ENCODE measurements around the gene IL36RN.

The IL36RN gene

DNA sequence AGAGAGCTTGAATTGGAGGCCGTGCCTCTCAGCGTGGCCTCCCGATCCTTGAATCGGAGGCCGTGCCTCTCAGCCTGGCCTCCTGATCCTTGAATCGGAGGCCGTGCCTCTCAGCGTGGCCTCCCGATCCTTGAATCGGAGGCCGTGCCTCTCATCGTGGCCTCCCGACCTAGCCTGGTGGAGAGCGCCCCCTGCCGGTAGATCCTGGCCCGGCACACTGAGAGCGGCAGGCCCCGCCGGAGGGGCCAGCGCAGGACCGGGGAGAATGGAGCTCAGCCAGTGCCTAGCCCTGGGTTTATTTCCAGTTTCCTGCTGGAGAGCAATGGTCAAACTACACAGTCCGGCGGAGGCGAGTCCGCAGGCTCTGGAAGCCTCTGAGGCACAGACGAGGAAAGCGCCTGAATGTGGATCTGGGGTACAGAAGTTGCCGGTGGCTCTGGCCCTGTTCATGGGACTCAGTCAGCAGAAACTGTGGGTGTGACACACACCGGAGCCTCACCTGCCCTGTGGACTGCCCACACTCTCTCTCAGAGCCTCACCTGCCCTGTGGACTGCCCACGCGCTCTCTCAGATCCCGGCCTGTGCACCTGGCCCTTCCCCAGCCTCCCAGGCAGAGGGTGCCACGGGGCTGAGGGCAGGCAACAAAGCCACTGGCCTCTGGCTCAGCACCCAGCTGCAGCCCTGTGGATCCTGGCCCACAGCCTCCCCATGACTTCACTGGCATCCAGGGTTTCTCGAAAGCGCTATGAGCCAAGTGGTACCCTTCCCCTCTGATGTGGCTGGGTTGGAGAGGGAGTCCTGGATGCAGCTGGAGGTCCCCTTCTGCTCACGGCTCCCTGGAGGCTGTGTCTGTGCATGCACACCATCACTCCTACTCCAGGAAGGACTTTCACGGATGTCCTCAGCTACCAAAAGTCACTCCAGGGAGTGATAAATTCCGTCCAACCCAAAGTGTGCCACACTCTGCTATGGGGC is 7.8 kb upstream of the IL36RN start:
- DNase-seq = no peak

- DNase-seq = no peak
Observed at GRCh38 chr2:113052396-113052917, 6.5 kb upstream of the IL36RN start, which contains the start of gene IL36B. Gene IL36B (minus strand): TSS chr2:113052867.

GRCh38 chr2:113053666-113054065 is 5.3 kb upstream of the IL36RN start:
- DNase-seq = no peak

GRCh38 chr2:113054066-113054465 is 4.9 kb upstream of the IL36RN start:
- no peak for DNase-seq

- DNase-seq = no peak
Observed at GRCh38 chr2:113056521-113056920, 2.5 kb upstream of the IL36RN start.

DNA sequence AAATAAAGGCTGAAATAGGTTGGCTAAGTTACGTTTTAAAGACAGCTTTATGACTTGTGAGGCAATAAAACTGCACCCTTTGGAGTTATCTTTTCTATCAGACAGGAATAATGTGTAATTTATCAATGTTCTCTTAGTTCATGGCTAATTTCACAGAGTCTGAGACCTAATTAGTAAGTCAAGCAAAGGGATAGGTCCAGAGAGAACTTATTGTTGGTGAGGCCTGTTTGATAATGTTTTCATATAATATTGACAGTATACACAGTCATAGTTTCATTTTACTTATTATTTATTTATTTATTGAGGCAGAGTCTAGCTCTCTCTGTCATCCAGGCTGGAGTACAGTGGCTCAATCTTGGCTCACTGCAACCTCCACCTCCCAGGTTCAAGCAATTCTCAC is 1.9 kb upstream of the IL36RN start:
- no peak for DNase-seq

DNA sequence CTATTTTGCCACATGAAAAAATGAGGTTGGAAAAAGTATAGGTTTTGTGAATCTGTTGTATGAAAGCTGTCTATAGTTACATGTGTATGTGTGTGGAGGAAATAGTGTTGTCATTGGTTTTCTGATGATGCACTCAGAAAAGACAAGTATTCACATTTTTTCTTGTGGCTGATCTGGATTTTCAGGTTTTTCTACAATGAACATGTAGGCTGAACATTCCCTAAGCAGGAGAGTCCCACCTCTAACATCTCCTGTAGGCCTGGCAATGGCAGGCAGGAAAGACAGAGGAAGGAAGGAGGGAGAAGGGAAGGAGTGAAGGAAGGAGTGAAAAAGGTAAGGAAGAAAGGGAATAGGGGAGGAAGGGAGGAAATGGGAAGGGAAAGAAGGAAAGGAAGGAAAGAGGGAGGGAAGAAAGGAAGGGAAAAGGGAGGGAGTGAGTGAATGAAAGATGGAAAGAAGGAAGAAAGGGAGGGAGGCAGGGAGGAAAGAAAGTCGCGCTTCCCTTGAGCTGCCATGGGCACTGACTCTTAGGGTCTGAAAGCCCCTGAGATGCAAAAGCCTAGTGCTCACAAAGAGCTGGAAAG is 495 bp upstream of the IL36RN start:
- DNase-seq = no peak

GRCh38 chr2:113060396-113060795 is 1.4 kb downstream of the IL36RN start:
- DNase-seq = no peak

DNA sequence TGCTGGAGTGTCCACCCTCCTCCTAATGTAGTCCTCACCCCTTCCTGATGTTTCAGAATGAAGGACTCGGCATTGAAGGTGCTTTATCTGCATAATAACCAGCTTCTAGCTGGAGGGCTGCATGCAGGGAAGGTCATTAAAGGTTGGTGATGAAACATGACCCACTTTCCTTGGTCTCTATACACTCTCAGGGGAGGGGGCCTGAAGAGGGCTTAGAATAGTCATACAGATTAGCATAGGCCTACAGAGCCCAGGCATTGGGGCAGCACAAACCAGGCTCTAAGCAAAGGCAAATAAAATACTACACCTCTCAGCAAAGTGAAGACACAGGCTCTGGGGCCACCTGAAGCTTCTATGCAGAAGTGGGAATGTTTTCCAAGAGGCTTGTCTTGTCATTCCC is 1.8 kb downstream of the IL36RN start:
- DNase-seq = no peak

DNA sequence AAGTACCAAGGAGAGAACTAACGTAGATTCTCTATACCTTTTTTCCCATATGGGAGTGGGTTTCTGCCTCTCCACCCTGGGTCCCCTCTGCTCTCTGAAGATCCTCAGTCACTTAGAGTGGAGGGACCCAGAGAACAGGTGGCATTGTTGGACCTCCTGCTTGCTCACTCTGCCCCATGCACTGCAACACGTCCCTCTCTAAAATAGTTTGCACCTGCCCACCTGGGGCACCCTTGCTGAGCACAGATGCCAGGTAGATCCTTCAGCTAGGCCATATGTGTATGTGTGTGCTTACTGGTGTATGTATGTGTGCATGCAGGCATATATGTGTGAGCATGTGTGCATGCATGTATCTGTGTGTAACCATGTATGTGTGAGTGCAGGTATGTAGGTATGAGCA is 2.2 kb downstream of the IL36RN start:
- DNase-seq = no peak

- DNase-seq = no peak
Observed at GRCh38 chr2:113061896-113062770, 3.1 kb downstream of the IL36RN start.

DNA sequence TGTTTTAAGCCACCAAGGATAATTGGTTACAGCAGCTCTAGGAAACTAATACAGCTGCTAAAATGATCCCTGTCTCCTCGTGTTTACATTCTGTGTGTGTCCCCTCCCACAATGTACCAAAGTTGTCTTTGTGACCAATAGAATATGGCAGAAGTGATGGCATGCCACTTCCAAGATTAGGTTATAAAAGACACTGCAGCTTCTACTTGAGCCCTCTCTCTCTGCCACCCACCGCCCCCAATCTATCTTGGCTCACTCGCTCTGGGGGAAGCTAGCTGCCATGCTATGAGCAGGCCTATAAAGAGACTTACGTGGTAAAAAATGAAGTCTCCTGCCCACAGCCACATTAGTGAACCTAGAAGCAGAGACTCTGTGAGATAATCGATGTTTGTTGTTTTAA is 5.3 kb downstream of the IL36RN start:
- no peak for DNase-seq

DNA sequence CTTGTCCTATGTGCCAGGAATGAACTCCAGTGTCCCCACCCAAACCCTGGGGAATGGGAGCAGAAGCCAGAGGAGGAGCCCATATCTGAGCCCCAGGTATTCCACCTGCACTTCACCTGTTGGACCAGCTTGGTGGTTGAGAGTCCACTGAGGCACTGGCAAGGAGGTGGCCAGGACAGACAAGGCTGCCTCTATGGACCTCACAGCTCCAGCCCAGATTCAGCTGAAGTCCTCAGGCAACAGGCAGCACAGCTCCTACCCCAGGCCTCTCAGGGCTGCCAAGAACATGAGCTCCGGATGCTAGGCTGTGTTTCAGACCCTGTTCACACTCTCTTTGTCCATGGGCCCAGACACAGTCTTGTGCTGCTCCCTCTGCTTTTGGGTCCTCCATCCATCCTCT is 5.9 kb downstream of the IL36RN start:
- DNase-seq = no peak

DNA sequence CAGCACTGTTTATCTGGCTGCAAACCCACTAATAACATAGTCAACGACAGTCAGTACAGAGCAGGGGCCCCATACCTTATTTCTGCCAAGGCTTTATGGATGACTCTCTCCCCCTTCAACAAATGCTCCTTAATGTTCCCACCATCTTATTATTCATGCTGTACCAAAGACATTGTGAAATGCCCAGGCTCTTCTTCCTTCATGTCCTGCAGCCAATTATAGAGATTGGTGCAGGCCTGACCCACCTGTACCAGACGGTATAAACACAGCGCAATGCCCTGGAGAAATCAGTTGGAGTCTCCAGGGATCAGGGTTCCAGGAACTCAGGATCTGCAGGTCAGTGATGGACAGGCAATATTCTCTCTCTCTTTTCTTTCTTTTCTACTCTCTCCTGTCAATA is 8.7 kb downstream of the IL36RN start, which contains the start of gene IL1F10:
IL1F10 (plus strand) TSS at position 290 of the 400 bp plus-strand sequence. CDS start 4,769 bp downstream, outside the sequence.
- DNase-seq = no peak

DNA sequence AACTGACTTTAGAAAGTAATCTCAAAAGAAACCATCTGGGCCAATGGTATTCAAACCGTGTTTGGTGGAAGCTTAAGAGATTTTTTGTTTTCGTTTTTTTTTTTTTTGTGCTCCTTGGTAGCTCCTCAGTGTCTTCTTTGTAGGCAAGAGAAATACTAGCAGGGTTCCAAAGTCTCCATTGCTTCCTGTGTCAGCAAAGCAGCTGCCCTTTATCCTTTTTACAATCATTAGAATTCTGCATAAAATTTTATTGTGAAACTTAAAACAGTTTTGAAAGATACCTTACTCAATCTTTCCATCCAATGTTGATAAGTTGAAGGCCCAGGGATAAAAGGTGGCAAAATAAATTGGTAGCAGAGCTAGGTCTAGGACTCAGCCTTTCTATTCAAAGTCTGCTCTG is 9.3 kb downstream of the IL36RN start:
- no peak for DNase-seq

GRCh38 chr2:113068706-113069485 is 9.9 kb downstream of the IL36RN start:
- no peak for DNase-seq

DNA sequence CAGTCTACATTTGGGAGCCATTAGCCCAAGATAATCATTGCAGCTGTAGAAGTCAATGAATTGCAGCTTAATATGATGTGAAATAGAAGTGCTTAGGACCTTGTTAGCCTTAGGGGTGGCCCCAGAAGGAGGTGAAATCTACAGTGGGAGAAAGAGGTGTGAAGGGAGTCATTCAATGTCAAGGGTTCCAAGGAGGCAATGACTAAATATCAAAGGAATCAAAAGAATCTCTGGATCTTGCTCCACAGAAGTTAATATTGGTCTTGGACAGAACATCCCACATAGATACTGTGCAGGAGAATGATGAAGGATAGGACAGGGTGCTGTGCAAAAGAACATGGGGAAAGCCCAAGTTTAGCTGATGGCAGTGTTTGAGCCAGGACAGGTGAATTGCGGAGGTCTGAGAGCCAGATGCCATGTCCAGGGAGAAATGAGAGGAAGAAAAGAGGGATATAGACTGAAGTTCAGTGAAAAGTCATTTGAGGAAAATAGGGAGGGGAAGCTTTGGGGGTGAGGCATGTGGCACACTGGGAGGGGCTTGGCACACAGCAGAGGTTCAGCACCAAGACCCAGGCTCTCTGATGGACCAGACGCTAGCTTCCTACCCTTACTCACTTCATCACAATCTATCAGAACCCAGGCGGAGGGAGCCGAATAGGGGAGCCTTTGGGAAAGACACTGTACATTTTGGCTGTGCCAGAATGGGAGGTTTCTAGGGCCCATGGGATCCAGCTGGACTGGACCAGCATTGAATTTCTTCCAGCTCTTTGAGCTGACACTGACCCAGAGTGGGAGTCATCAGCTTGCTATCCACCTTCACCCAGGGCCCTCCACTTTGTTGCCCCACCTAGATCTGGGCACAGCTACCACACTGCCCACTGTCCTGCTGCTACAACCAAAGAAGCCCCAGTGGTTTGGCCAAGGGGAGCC is 10.9 kb downstream of the IL36RN start:
- DNase-seq = no peak

GRCh38 chr2:113070606-113070975 is 11.6 kb downstream of the IL36RN start:
- no peak for DNase-seq

DNA sequence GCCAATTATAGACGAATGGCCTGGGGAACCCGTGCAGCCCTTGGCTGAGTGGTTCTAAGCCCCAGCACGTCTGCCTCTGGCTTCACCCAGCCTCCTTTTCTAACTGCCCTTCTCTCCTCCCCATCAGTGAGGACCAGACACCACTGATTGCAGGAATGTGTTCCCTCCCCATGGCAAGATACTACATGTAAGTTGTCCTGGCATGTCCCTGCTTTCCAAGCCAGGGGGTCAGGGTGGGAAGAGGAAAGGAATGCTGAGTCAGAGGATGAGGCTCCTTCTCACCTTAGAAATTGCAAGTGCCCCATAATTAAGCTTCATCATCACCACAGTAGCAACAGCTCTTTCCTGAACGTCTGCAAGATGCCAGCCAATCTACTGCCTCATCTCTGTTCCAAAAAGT is 13.6 kb downstream of the IL36RN start:
- no peak for DNase-seq

- DNase-seq = no peak
Observed at GRCh38 chr2:113073325-113073834, 14.4 kb downstream of the IL36RN start.

- no peak for DNase-seq
Observed at GRCh38 chr2:113075030-113075429, 16.0 kb downstream of the IL36RN start.

Data from SIG-M5 (cell line).